Natural killer cell (primary cell): Measurements from ENCODE around the gene STK25. TPM values are rescaled to one million over a fixed set of nuclear protein-coding genes. Genes with fewer than 3 reads are reported as not detected.
"Not testable (repeated sequence)": the region's sequence is repeated elsewhere in the genome, so short reads cannot be mapped to it uniquely, and the experiment has no call there.

Experiments used
- ATAC-seq, 3 donors: fragments of 150-1000 bp in 2 of 3; fragments of 200-7000 bp in 1 of 3; cut with Tn5 transposase; 1 replicate in 1 of 3; 2 replicates in 2 of 3; pipeline ENCODE4 v1.10.0; 2021; ENCODE audit warnings: mild to moderate bottlenecking in 2 of 3, moderate library complexity in 2 of 3
- DNase-seq, 2 donors: peaks; one replicate each; pipeline versions ENCODE4 v3.0.0 to v3.0.0-alpha.2; 2013 to 2021; ENCODE audit warnings: mixed read lengths in 1 of 2
- H3K27ac ChIP-seq: one replicate; pipeline ENCODE4 v1.5.1; 2013; ENCODE audit warnings: mild to moderate bottlenecking, low read length
- H3K27me3 ChIP-seq: one replicate; pipeline ENCODE4 v1.6.1; 2013; ENCODE audit warnings: low read length; ENCODE audit not compliant: control insufficient read depth, insufficient read depth
- H3K36me3 ChIP-seq: one replicate; pipeline ENCODE4 v1.6.1; 2013; ENCODE audit warnings: low read length; ENCODE audit not compliant: control insufficient read depth, insufficient read depth
- H3K4me1 ChIP-seq: one replicate; pipeline ENCODE4 v1.6.1; 2013; ENCODE audit warnings: low read length; ENCODE audit not compliant: control insufficient read depth, insufficient read depth
- H3K4me3 ChIP-seq: one replicate; pipeline ENCODE4 v1.5.1; 2013; ENCODE audit warnings: low read length
- H3K9me3 ChIP-seq: one replicate; pipeline ENCODE4 v1.6.1; 2013; ENCODE audit warnings: low read length; ENCODE audit not compliant: control insufficient read depth, insufficient read depth
- H3K27ac Mint-ChIP-seq, 2 donors: one replicate each; pipeline ENCODE4 v1.8.0; 2022; ENCODE audit warnings: mild to moderate bottlenecking in 2 of 2, mixed read lengths in 2 of 2, moderate library complexity in 1 of 2
- H3K27me3 Mint-ChIP-seq, 2 donors: one replicate each; pipeline ENCODE4 v1.8.0; 2022; ENCODE audit warnings: low read depth in 2 of 2, mixed read lengths in 2 of 2
- H3K36me3 Mint-ChIP-seq: one replicate; pipeline ENCODE4 v1.8.0; 2022; ENCODE audit warnings: mixed read lengths
- H3K4me1 Mint-ChIP-seq, 2 donors: one replicate each; pipeline ENCODE4 v1.8.0; 2022; ENCODE audit warnings: mixed read lengths in 2 of 2
- H3K4me3 Mint-ChIP-seq: one replicate; pipeline ENCODE4 v1.8.0; 2022; ENCODE audit warnings: mild to moderate bottlenecking, moderate library complexity, mixed read lengths
- H3K9me3 Mint-ChIP-seq, 2 donors: one replicate each; pipeline ENCODE4 v1.8.0; 2022; ENCODE audit warnings: mixed read lengths in 2 of 2
- CTCF ChIP-seq: fragments of 200-600 bp; IDR thresholded peaks from one replicate; pipeline ENCODE4 v1.8.0; 2022; ENCODE audit warnings: antibody characterized with exemption
- WGBS: methylation state at CpG from one replicate; pipeline ENCODE4 v1.1.7; 2013; ENCODE audit warnings: missing lambda C conversion rate; ENCODE audit not compliant: insufficient coverage; 5-methylcytosine and 5-hydroxymethylcytosine counted together
- intact Hi-C: fragments of 100-400 bp; cut with micrococcal nuclease; formaldehyde crosslinking; loops from one replicate; pipeline ENCODE4 v1.14.2; 2022
- total RNA-seq, 4 donors: library from RNA; stranded (reverse); fragments of 120-200 nt in 1 of 4; gene quantifications; one replicate each; pipeline versions ENCODE4 v1.2.3 to v1.2.4, GENCODE V29; 2013 to 2022

The STK25 gene
- total RNA-seq, 3 donors from 2014 or later (not counting 1 experiment from before 2014, with no cell fraction given), result 110 to 140 (median 135) TPM

GRCh38 chr2:241451840-241452506, 56.4 kb downstream of the STK25 start:
- H3K4me3 ChIP-seq, result no peak overlapping the region
- Mint-ChIP-seq H3K4me3 (no peak overlapping the region), H3K9me3 (no peaks in the 10 kb centered on the region), H3K27me3 (peaks cover 12 to 19% of the 10 kb centered on the region in 2 donors), H3K4me1 (no peaks in the 10 kb centered on the region), H3K27ac (no peak overlapping the region), H3K36me3 (no peaks in the 10 kb centered on the region)
- H3K4me1 ChIP-seq, result no peaks in the 10 kb centered on the region
- no peaks in the 10 kb centered on the region for H3K9me3 ChIP-seq
- ATAC-seq (no peak), DNase-seq (no peak)
- peaks cover 8% of the 10 kb centered on the region for H3K27me3 ChIP-seq
- WGBS, result 96% methylated on average over 8 of the region's 10 CpGs
- TF ChIP-seq CTCF, result no peak
- intact Hi-C loops, result no loop called here
- no peaks in the 10 kb centered on the region for H3K36me3 ChIP-seq
- H3K27ac ChIP-seq, result no peak overlapping the region

- H3K27ac ChIP-seq, H3K4me1 Mint-ChIP-seq, H3K9me3 ChIP-seq, H3K27ac Mint-ChIP-seq, H3K4me1 ChIP-seq, H3K4me3 Mint-ChIP-seq, intact Hi-C loops, H3K4me3 ChIP-seq, ATAC-seq, H3K36me3 Mint-ChIP-seq, H3K9me3 Mint-ChIP-seq, DNase-seq, H3K36me3 ChIP-seq: not testable (repeated sequence)
- peaks cover 15% of the 10 kb centered on the region in 2 donors for H3K27me3 Mint-ChIP-seq
- peaks cover 20% of the 10 kb centered on the region for H3K27me3 ChIP-seq
- 83% methylated on average over 7 of the region's 7 CpGs for WGBS
These were observed 58.3 kb downstream of the STK25 start for GRCh38 chr2:241450092-241450491.

- peaks cover 9% of the 10 kb centered on the region for H3K36me3 ChIP-seq
- peaks cover 31% of the 10 kb centered on the region for H3K4me1 ChIP-seq
- ATAC-seq (no peak), DNase-seq (no peak)
- no peak overlapping the region for H3K4me3 ChIP-seq
- peaks cover 19 to 21% of the 10 kb centered on the region in 2 donors for H3K4me1 Mint-ChIP-seq
- H3K27ac ChIP-seq, result no peak overlapping the region
- no peak for TF ChIP-seq CTCF
- intact Hi-C loops, result no loop called here
- H3K9me3 Mint-ChIP-seq, result no peaks in the 10 kb centered on the region
- no peak overlapping the region for H3K27ac Mint-ChIP-seq
- H3K36me3 Mint-ChIP-seq, result no peaks in the 10 kb centered on the region
- H3K4me3 Mint-ChIP-seq, result no peak overlapping the region
- H3K27me3 ChIP-seq, result peaks cover 37% of the 10 kb centered on the region
- peaks cover 3% of the 10 kb centered on the region for H3K9me3 ChIP-seq
- whole genome bisulfite sequencing, result 100% methylated on average over 2 of the region's 2 CpGs
- H3K27me3 Mint-ChIP-seq, result peaks cover 15% of the 10 kb centered on the region in 2 donors
These were observed 63.0 kb downstream of the STK25 start for GRCh38 chr2:241445426-241445825.

GRCh38 chr2:241443486-241444223, 64.7 kb downstream of the STK25 start:
- Histone ChIP-seq H3K27me3 (peaks cover 41% of the 10 kb centered on the region), H3K36me3 (peaks cover 13% of the 10 kb centered on the region), H3K4me1 (peaks cover 31% of the 10 kb centered on the region), H3K27ac (no peak overlapping the region), H3K9me3 (peaks cover 3% of the 10 kb centered on the region), H3K4me3 (no peak overlapping the region)
- Mint-ChIP-seq H3K4me1 (peaks cover 19 to 21% of the 10 kb centered on the region in 2 donors), H3K4me3 (peak overlapping the region; percentile 72), H3K36me3 (no peaks in the 10 kb centered on the region), H3K9me3 (no peaks in the 10 kb centered on the region), H3K27ac (peak overlapping the region; percentile 78 to 86), H3K27me3 (peaks cover 12 to 14% of the 10 kb centered on the region in 2 donors)
- 30% methylated on average over 6 of the region's 6 CpGs for WGBS
- ATAC-seq (peak; percentile 92 to 94 (median 92)), DNase-seq (peak; percentile 80 to 95)
- intact Hi-C loops, result loop anchor here (5.0 kb wide), 2 partner anchors 126 to 876 kb away; partner anchors contain the start of genes HDLBP, RNPEPL1 and SEPTIN2
- no peak for TF ChIP-seq CTCF
